Measurements from ENCODE around the gene ZCCHC7.

GRCh38 chr9:37302277-37302676 lies 181.9 kb downstream of the ZCCHC7 start:
- no peak for TF ChIP-seq CTCF (IDR thresholded peaks at IDR 0.05; ENCODE audit: poor library complexity, severe bottlenecking)
- no peak for TF ChIP-seq RAD21 (conservative IDR thresholded peaks at IDR 0.05)
- TF ChIP-seq POLR2AphosphoS5 (IDR thresholded peaks at IDR 0.05), result no peak
- TF ChIP-seq REST (IDR thresholded peaks at IDR 0.05; ENCODE audit: borderline replicate concordance), result no peak
- no peak for TF ChIP-seq SMC3 (conservative IDR thresholded peaks at IDR 0.05; ENCODE audit: poor library complexity)
- TF ChIP-seq EP300 (conservative IDR thresholded peaks at IDR 0.05; ENCODE audit: poor library complexity, severe bottlenecking), result no peak
- no peak for TF ChIP-seq TAF1 (IDR thresholded peaks at IDR 0.05; ENCODE audit: low read depth)

Measured in neural cell (in vitro differentiated cells).